Measurements from ENCODE around the gene AKAP13. TPM values are rescaled to one million over a fixed set of nuclear protein-coding genes. Genes with fewer than 3 reads are reported as not detected.
"Not testable (repeated sequence)": the region's sequence is repeated elsewhere in the genome, so short reads cannot be mapped to it uniquely, and the experiment has no call there.

The AKAP13 gene
- total RNA-seq, 4 donors from 2014 or later: 128 to 460 (median 243) TPM

DNA sequence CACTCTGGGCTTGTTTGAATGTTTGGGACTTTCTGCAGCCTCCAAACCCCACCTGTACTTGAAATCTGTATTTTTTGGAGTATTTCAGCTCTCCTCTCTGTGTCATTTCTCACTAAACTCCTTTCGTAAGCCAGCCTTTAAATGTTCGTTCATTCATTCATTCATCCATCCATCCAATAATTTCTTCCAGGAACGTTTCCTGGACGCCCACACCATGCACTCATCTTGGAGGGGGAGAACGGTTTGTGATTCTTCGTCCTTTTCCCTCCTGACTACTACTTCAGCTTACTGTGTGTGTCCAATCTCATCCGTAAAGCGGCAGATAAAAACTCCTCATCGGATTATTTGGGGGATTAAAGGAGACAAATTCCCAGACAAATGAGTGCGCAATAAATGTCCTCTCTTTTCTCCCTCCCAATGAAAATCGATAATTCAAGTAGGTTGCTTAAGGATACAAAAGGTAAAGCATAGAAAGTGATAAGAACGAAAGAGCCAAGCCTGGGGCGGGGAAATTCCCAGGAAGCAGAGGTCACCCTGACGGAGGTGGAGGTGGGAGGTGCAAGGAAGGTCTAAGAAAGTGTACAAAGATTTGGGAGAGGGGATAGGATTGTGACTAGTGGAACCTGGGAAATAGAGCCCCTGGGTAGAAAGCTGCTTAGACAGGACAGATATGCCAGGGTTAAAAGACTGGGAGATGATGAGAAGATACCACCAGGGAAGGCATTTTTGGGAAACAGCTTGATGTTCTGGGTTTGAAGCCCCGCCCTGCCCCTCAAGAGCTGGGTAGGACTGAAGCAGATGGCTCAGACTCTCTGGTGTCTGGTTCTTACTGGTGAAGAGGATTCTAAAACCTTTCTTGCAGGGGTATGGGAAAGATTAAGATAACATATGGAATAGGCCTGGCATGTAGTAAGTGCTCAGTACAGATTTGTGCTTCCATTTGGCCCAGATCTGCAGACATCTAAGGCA, 415.2 kb downstream of the AKAP13 start:
- intact Hi-C loops (cut with DNase I; ENCODE audit: low total_unique reads): no loop called here
- H3K4me3 ChIP-seq: peak overlapping the region; percentile 5 to 40
- no peak for DNase-seq

DNA sequence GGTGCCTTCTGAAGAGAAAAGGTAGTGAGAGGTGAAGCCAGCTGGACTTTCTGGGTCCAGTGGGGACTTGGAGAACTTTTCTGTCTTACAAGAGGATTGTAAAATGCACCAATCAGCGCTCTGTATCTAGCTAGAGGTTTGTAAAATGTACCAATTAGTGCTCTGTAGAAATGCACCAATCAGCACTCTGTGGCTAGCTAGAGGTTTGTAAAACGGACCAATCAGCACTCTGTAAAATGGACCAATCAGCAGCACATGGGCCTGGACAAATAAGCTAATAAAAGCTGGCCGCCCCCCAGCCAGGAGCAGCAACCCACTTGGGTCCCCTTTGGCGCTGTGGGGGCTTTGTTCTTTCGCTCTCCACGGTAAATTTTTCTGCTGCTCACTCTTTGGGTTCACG, 416.0 kb downstream of the AKAP13 start:
- H3K4me3 ChIP-seq; H3K9me3 ChIP-seq; intact Hi-C loops (cut with DNase I; ENCODE audit: low total_unique reads); H3K4me1 ChIP-seq; DNase-seq; H3K27me3 ChIP-seq; H3K36me3 ChIP-seq; H3K27ac ChIP-seq: not testable (repeated sequence)

More for the DNA sequence above, 415.2 kb downstream of the AKAP13 start:
- H3K36me3 ChIP-seq: no peaks in the 10 kb centered on the region
- H3K27me3 ChIP-seq: no peaks in the 10 kb centered on the region
- no peaks in the 10 kb centered on the region for H3K9me3 ChIP-seq
- no peaks in the 10 kb centered on the region for H3K4me1 ChIP-seq
- no peak for TF ChIP-seq POLR2A (IDR thresholded peaks at IDR 0.05)
- TF ChIP-seq, protein P1, sequence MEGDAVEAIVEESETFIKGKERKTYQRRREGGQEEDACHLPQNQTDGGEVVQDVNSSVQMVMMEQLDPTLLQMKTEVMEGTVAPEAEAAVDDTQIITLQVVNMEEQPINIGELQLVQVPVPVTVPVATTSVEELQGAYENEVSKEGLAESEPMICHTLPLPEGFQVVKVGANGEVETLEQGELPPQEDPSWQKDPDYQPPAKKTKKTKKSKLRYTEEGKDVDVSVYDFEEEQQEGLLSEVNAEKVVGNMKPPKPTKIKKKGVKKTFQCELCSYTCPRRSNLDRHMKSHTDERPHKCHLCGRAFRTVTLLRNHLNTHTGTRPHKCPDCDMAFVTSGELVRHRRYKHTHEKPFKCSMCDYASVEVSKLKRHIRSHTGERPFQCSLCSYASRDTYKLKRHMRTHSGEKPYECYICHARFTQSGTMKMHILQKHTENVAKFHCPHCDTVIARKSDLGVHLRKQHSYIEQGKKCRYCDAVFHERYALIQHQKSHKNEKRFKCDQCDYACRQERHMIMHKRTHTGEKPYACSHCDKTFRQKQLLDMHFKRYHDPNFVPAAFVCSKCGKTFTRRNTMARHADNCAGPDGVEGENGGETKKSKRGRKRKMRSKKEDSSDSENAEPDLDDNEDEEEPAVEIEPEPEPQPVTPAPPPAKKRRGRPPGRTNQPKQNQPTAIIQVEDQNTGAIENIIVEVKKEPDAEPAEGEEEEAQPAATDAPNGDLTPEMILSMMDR (IDR thresholded peaks at IDR 0.05): no peak
- H3K27ac ChIP-seq: peak overlapping the region; percentile 31 to 60

MicroRNAs encoded within 50 kb of the gene (microRNA counts, 767-probe panel; counts per million panel counts)
- microRNA hsa-miR-1276: 0 counts per million in 2 donors

Small RNAs within 50 kb of the gene (microRNA-seq; reads per million reads assigned to microRNA genes)
- gene MIR1276 (ENCODE audit: borderline microRNAs expressed, borderline replicate concordance) (not detected), gene MIR7706 (ENCODE audit: borderline microRNAs expressed, borderline replicate concordance) (16.7 reads per million, percentile 28 among the genes with 10 or more reads in this experiment)

Small RNAs within 50 kb of the gene (small RNA-seq; reads per million reads assigned to genes)
- gene AC021739.1 (not detected), gene MIR1276 (not detected), gene RNU6-1280P (not detected), gene RNU7-79P (not detected)

Measured in uterus (tissue), 4 donors.